ENCODE results near the gene WASHC2A.
"Not testable (repeated sequence)": the region's sequence is repeated elsewhere in the genome, so short reads cannot be mapped to it uniquely, and the experiment has no call there.

The WASHC2A gene

GRCh38 chr10:50108999-50109698, 41.4 kb downstream of the WASHC2A start:
- DNase-seq (ENCODE audit: insufficient read length, low spot score); FAIRE-seq: not testable (repeated sequence)

GRCh38 chr10:50112419-50113112, 44.8 kb downstream of the WASHC2A start:
- not testable (repeated sequence) for DNase-seq (ENCODE audit: insufficient read length, low spot score); FAIRE-seq

GRCh38 chr10:50126765-50127164, 59.0 kb downstream of the WASHC2A start:
- DNase-seq (ENCODE audit: insufficient read length, low spot score); FAIRE-seq: not testable (repeated sequence)

- DNase-seq (ENCODE audit: insufficient read length, low spot score); FAIRE-seq: not testable (repeated sequence)
These were observed 60.1 kb downstream of the WASHC2A start for GRCh38 chr10:50127770-50128292.

- DNase-seq (ENCODE audit: insufficient read length, low spot score); FAIRE-seq: not testable (repeated sequence)
These were observed 63.7 kb downstream of the WASHC2A start for GRCh38 chr10:50131245-50131965.

GRCh38 chr10:50132322-50132721, 64.6 kb downstream of the WASHC2A start:
- FAIRE-seq; DNase-seq (ENCODE audit: insufficient read length, low spot score): not testable (repeated sequence)

GRCh38 chr10:50132841-50133240, 65.1 kb downstream of the WASHC2A start:
- DNase-seq (ENCODE audit: insufficient read length, low spot score), result not testable (repeated sequence)

GRCh38 chr10:50143512-50144174, 75.9 kb downstream of the WASHC2A start:
- not testable (repeated sequence) for FAIRE-seq; DNase-seq (ENCODE audit: insufficient read length, low spot score)

More at GRCh38 chr10:50132841-50133240, 65.1 kb downstream of the WASHC2A start:
- not testable (repeated sequence) for FAIRE-seq

- not testable (repeated sequence) for FAIRE-seq; DNase-seq (ENCODE audit: insufficient read length, low spot score)
These were observed 77.8 kb downstream of the WASHC2A start for GRCh38 chr10:50145575-50145974.

GRCh38 chr10:50152792-50153272, 85.1 kb downstream of the WASHC2A start:
- FAIRE-seq (no peak), DNase-seq (ENCODE audit: insufficient read length, low spot score) (no peak)
- TF ChIP-seq POLR2A (IDR thresholded peaks at IDR 0.05; ENCODE audit: low read depth, low read length) (no peak), POU2F2 (IDR thresholded peaks at IDR 0.05; ENCODE audit: low read depth, low read length) (no peak), SPI1 (IDR thresholded peaks at IDR 0.05; ENCODE audit: low read depth, low read length) (no peak), TAF1 (IDR thresholded peaks at IDR 0.05; ENCODE audit: low read depth, low read length) (no peak), PAX5 (IDR thresholded peaks at IDR 0.05; ENCODE audit: insufficient read depth, low read length, severe bottlenecking) (no peak), POLR2AphosphoS5 (IDR thresholded peaks at IDR 0.05; ENCODE audit: low read depth, low read length) (no peak)

GRCh38 chr10:50157868-50158267, 90.1 kb downstream of the WASHC2A start:
- not testable (repeated sequence) for DNase-seq (ENCODE audit: insufficient read length, low spot score); FAIRE-seq

GRCh38 chr10:50159856-50160255, 92.1 kb downstream of the WASHC2A start:
- not testable (repeated sequence) for DNase-seq (ENCODE audit: insufficient read length, low spot score); FAIRE-seq

GRCh38 chr10:50165038-50165437, 97.3 kb downstream of the WASHC2A start:
- not testable (repeated sequence) for FAIRE-seq; DNase-seq (ENCODE audit: insufficient read length, low spot score)

GRCh38 chr10:50167833-50168232, 100.1 kb downstream of the WASHC2A start:
- not testable (repeated sequence) for DNase-seq (ENCODE audit: insufficient read length, low spot score); FAIRE-seq

- not testable (repeated sequence) for FAIRE-seq; DNase-seq (ENCODE audit: insufficient read length, low spot score)
These were observed 101.8 kb downstream of the WASHC2A start for GRCh38 chr10:50169506-50169905.

GRCh38 chr10:50174788-50175525, 107.2 kb downstream of the WASHC2A start:
- FAIRE-seq; DNase-seq (ENCODE audit: insufficient read length, low spot score): not testable (repeated sequence)

Data from GM12891 (cell line).